Right lobe of liver (tissue), 6 donors: Measurements from ENCODE around the gene NMNAT2. TPM values are rescaled to one million over a fixed set of nuclear protein-coding genes. Genes with fewer than 3 reads are reported as not detected.

Experiments used
- ATAC-seq, 4 donors: fragments of 200-7000 bp; cut with Tn5 transposase; one replicate each; pipeline ENCODE4 v1.9.1; 2020; ENCODE audit warnings: mild to moderate bottlenecking in 4 of 4, moderate library complexity in 4 of 4
- DNase-seq, 3 donors: peaks; one replicate each; pipeline ENCODE4 v3.0.0-alpha.2; 2020
- H3K27ac ChIP-seq, 3 donors: fragments of 200-600 bp; one replicate each; pipeline ENCODE4 v1.8.0; 2022
- H3K27me3 ChIP-seq, 2 donors: fragments of 200-600 bp; one replicate each; pipeline ENCODE4 v1.8.0; 2022
- H3K36me3 ChIP-seq, 4 donors: fragments of 200-600 bp; sonication (generic) in 1 of 4; one replicate each; pipeline versions ENCODE4 v1.5.1 to v1.8.0; 2017 to 2022; ENCODE audit warnings: control low read depth in 1 of 4
- H3K4me1 ChIP-seq, 4 donors: fragments of 200-600 bp; sonication (generic) in 1 of 4; one replicate each; pipeline versions ENCODE4 v1.5.1 to v1.8.0; 2017 to 2022; ENCODE audit warnings: control low read depth in 1 of 4
- H3K4me3 ChIP-seq, 3 donors: fragments of 200-600 bp; one replicate each; pipeline ENCODE4 v1.8.0; 2022
- H3K9me3 ChIP-seq, 4 donors: fragments of 200-600 bp; sonication (generic) in 1 of 4; one replicate each; pipeline versions ENCODE4 v1.5.1 to v1.8.0; 2017 to 2022; ENCODE audit warnings: control low read depth in 1 of 4
- POLR2A ChIP-seq: fragments of 450-650 bp; IDR thresholded peaks from one replicate; pipeline ENCODE4 v1.6.1; 2017; ENCODE audit warnings: antibody characterized with exemption, mild to moderate bottlenecking
- WGBS: methylation state at CpG from one replicate; pipeline ENCODE4 v1.1.6; 2018; ENCODE audit warnings: low coverage, low lambda C conversion rate; ENCODE audit not compliant: insufficient coverage; ENCODE audit errors: missing lambda C conversion rate; 5-methylcytosine and 5-hydroxymethylcytosine counted together
- intact Hi-C, 2 donors: fragments of 100-400 bp; cut with DNase I; formaldehyde crosslinking; loops; one replicate each; pipeline versions ENCODE4 v1.11.2 to v1.14.1; 2022
- total RNA-seq, 6 experiments: library from RNA; depleted of rRNA in 2 of 6; stranded (reverse); fragments of >200 nt in 2 of 6; fragmentation: NEBNext Ultra II Directional in 3 of 6; extraction: Animal tissue kit (Norgen Biotek cat#: 25700) in 3 of 6; gene quantifications; one replicate each; pipeline versions ENCODE4 v1.1.0 to v1.2.4, GENCODE V29; 2016 to 2023
- TF ChIP-seq, protein P1 (sequence below), 4 donors: fragments of 200-600 bp in 3 of 4; fragments of 450-650 bp in 1 of 4; IDR thresholded peaks; one replicate each; pipeline versions ENCODE4 v1.5.1 to v1.8.0; 2016 to 2022; ENCODE audit warnings: antibody characterized with exemption in 4 of 4, mild to moderate bottlenecking in 2 of 4
- donor health status: DM: no; HTN: yes; CAD: no.
- donor health status: DM: no; HTN: no; CAD: no.
- donor health status: DM: no; HTN: no; CAD: no.
- donor health status: DM: no; HTN: yes; CAD: no.
- donor health status: DM: no; HTN: yes; CAD: no.

NMNAT2 gene
- total RNA-seq, 6 experiments from 2014 or later = 0.06 to 0.07 (median 0.06) TPM; not detected in 3

DNA sequence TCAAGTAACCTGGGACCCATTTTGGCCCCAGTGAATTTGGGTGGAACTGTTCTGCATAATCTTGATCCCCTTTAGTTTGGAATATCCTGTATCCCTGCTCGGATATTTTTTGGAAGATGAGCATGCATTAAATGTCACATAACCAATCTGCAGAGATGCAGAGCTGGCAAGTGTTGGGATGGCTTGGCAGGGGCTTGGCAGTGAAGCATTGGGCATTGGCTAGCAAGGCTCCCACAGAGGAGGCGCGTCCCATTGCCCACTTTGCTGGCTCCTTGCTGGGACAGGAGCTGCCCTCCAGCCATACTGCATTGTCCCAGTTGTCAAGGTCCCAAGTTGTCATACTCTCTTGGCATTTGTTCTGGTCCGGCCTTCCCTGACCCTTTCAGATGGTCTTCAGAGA is 202.2 kb downstream of the NMNAT2 start:
- no peak for ATAC-seq
- Histone ChIP-seq H3K27me3 (no peaks in the 10 kb centered on the region), H3K4me1 (no peaks in the 10 kb centered on the region), H3K9me3 (no peaks in the 10 kb centered on the region), H3K27ac (no peak overlapping the region), H3K4me3 (no peak overlapping the region), H3K36me3 (no peaks in the 10 kb centered on the region)
- WGBS = 67% methylated on average over 2 of the region's 4 CpGs
- TF ChIP-seq POLR2A = no peak
- TF ChIP-seq, protein P1, sequence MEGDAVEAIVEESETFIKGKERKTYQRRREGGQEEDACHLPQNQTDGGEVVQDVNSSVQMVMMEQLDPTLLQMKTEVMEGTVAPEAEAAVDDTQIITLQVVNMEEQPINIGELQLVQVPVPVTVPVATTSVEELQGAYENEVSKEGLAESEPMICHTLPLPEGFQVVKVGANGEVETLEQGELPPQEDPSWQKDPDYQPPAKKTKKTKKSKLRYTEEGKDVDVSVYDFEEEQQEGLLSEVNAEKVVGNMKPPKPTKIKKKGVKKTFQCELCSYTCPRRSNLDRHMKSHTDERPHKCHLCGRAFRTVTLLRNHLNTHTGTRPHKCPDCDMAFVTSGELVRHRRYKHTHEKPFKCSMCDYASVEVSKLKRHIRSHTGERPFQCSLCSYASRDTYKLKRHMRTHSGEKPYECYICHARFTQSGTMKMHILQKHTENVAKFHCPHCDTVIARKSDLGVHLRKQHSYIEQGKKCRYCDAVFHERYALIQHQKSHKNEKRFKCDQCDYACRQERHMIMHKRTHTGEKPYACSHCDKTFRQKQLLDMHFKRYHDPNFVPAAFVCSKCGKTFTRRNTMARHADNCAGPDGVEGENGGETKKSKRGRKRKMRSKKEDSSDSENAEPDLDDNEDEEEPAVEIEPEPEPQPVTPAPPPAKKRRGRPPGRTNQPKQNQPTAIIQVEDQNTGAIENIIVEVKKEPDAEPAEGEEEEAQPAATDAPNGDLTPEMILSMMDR (IDR thresholded peaks at IDR 0.05) = no peak
- intact Hi-C loops = no loop called here
- DNase-seq = no peak

DNA sequence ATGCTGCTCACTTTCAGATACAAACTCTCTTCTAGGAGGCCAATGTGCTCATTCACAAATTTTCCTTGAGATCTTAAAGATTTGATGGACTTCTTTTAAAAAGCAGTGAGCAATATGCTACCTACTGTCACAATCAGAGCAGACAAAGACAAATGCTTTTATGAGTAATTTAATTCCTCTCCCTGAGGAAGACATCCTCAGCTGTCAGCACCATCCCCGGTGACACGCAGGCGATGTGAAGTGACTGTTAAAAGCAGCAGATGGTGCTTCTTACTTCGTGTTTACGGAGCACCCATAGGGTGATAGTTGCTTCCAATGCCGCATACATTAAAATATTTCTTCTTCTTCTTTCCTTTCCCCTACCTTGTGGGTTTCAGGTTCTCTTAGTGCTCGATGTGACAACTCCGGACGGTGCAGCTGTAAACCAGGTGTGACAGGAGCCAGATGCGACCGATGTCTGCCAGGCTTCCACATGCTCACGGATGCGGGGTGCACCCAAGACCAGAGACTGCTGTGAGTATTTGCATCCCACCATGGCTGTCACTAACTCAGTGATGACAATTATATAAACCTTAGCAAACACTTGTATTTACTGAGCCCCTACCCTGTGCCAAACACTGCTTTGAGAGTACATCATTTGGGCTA is 203.0 kb downstream of the NMNAT2 start:
- DNase-seq (no peak), ATAC-seq (no peak)
- 71% methylated on average over 10 of the region's 13 CpGs for WGBS
- TF ChIP-seq POLR2A = no peak
- TF ChIP-seq, protein P1 (IDR thresholded peaks at IDR 0.05) = no peak
- Histone ChIP-seq H3K9me3 (no peaks in the 10 kb centered on the region), H3K4me1 (no peaks in the 10 kb centered on the region), H3K36me3 (no peaks in the 10 kb centered on the region), H3K27me3 (no peaks in the 10 kb centered on the region), H3K4me3 (no peak overlapping the region), H3K27ac (no peak overlapping the region)
- intact Hi-C loops = no loop called here

DNA sequence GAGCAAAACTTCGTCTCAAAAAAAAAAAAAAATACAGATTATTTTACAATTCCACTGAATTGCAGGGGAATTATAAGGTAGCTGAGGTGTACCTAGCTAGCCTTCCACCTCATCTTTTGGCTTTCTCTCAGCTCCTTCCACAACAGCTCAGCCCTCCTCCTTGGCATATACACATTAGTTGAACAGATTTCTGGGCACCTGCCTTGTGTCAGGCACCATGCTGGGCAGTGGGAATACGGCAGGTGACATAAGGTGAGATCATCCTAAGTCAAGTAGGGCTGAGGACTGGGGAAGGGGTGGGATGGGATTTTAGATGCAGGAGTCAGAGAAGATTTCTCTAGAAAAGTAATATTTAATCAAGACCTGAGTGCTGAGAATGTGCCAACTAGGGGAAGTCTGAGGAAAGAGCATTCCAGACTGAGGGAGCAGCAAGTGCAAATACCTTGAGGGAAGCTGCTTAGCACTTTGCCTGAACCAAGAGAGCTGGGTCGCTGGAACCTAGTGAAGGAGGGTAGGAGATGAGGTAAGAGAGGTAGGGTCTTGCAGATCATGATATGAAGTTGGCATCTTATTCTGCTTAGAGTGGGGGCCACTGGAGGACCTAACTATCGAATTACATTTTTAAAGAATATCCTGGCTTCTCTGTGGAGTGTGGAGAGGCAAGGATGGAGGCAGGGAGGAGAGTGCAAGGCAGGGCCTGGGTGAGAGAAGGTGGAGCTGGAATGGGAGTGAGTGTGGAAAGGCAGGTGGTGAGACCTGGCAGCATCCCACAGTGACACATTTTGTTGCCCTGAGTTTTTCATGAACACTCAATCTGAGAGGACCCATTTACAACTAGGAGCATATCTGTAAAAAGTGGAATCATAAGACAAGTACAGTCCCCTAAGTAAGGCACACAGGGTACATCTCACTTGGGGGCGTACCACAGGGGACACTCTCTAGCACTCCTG is 203.9 kb downstream of the NMNAT2 start:
- intact Hi-C loops = no loop called here
- Histone ChIP-seq H3K4me1 (peaks cover 0 to 3% (median 0%) of the 10 kb centered on the region in 4 donors), H3K36me3 (no peaks in the 10 kb centered on the region), H3K27me3 (no peaks in the 10 kb centered on the region), H3K4me3 (no peak overlapping the region), H3K27ac (no peak overlapping the region), H3K9me3 (no peaks in the 10 kb centered on the region)
- WGBS = 80% methylated on average over 4 of the region's 5 CpGs
- DNase-seq = no peak
- no peak for TF ChIP-seq POLR2A
- TF ChIP-seq, protein P1 (IDR thresholded peaks at IDR 0.05) = no peak
- ATAC-seq = no peak

DNA sequence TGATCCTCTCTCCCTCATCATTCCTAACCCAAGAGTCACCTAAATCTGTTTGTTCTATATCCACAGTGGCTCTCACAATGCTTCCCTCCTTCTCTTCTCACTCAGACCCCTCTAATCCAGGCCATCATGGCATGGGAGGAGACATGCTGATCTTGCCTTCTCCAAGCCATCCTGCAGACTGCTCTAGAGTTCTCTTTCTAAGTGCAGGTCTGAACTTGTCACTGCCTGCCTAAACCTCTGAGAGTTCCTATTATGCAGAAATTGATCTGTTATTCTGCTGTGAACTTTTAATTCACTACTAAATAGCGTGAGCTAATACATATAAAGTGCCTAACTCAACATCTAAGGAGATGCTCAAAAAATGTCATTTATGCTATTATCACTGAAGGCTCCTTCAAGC is 205.3 kb downstream of the NMNAT2 start:
- WGBS = 86% methylated on average over 1 of the region's 1 CpG
- intact Hi-C loops = no loop called here
- no peak overlapping the region for H3K4me3 ChIP-seq
- no peak overlapping the region for H3K27ac ChIP-seq
- no peaks in the 10 kb centered on the region for H3K36me3 ChIP-seq
- TF ChIP-seq, protein P1 (IDR thresholded peaks at IDR 0.05) = no peak
- no peak for TF ChIP-seq POLR2A
- no peaks in the 10 kb centered on the region for H3K9me3 ChIP-seq
- no peak for ATAC-seq
- peaks cover 0 to 3% (median 0%) of the 10 kb centered on the region in 4 donors for H3K4me1 ChIP-seq
- no peak for DNase-seq
- no peaks in the 10 kb centered on the region for H3K27me3 ChIP-seq
